IPS-18a (cell line): Measurements from ENCODE around the gene VWCE.

ENCODE experiments used
- H3K27ac ChIP-seq: one replicate; pipeline ENCODE4 v1.5.1; 2013; ENCODE audit warnings: low read length
- H3K27me3 ChIP-seq: one replicate; pipeline ENCODE4 v1.6.1; 2013; ENCODE audit warnings: mild to moderate bottlenecking, low read length; ENCODE audit not compliant: control insufficient read depth, insufficient read depth
- H3K36me3 ChIP-seq: one replicate; pipeline ENCODE4 v1.6.1; 2013; ENCODE audit warnings: low read depth, low read length; ENCODE audit not compliant: control insufficient read depth
- H3K4me1 ChIP-seq: one replicate; pipeline ENCODE4 v1.6.1; 2013; ENCODE audit warnings: low read depth, low read length; ENCODE audit not compliant: control insufficient read depth
- H3K4me3 ChIP-seq: one replicate; pipeline ENCODE4 v1.5.1; 2013; ENCODE audit warnings: low read length
- H3K9ac ChIP-seq: one replicate; pipeline ENCODE4 v1.6.1; 2013; ENCODE audit warnings: mild to moderate bottlenecking, low read length, moderate library complexity
- H3K9me3 ChIP-seq: one replicate; pipeline ENCODE4 v1.6.1; 2013; ENCODE audit warnings: low read depth, low read length; ENCODE audit not compliant: control insufficient read depth

Gene VWCE

DNA sequence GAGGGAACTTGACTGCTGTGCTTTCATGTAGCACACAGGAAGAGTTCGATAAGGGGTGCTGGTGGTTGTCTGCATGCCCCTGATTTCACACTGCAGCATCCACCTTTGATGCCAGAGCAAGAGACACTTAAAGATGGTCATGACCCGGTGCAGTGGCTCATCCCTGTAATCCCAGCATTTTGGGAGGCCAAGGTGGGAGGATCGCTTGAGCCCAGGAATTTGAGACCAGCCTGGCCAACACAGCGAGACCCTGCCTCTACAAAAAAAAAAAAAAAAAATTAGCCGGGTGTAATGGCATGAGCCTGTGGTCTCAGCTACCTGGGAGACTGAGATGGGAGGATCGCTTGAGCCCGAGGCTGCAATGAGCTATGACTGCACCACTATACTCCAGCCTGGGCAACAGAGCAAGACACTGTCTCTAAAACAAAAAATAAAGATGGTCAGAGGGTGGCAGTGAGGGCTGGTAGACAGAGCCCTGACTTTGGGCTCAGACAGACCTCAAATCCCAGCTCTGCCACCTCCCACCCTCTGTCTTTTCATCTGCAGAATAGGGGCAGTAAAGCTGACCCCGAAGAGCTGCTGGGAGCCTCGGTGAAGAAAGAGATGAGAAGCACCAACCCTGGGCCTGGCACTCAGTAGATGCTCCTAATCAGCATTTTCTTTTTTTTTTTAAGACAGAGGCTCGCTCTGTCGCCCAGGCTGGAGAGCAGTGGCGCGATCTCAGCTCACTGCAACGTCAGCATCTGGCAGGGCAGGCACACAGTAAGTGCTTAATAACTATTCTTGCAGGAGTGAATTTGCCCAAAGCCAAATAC is 17.7 kb downstream of the VWCE start:
- peaks cover 7% of the 10 kb centered on the region for H3K4me1 ChIP-seq
- no peak overlapping the region for H3K9ac ChIP-seq
- no peak overlapping the region for H3K27ac ChIP-seq

DNA sequence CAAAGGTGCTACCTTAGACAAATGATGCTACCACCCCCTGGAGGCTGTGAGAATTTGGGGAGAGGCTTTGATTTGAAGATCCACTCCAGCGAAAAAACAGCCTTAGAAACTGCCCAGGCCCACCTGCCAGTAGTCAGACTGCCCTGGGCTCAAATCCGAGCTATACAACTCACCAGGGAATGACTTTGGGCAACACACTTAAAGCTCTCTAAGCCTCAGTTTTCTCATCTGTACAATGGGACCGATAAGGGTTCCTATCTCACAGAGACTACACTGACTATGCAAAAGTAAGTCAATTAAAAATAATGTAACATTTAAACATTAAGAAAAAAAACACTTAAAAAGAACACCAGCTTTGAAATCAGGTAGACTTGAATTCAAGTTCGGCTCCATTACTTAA is 19.9 kb downstream of the VWCE start:
- peaks cover 10% of the 10 kb centered on the region for H3K27me3 ChIP-seq
- no peak overlapping the region for H3K27ac ChIP-seq

More for the DNA sequence above, 17.7 kb downstream of the VWCE start:
- Histone ChIP-seq H3K4me3 (no peak overlapping the region), H3K9me3 (no peaks in the 10 kb centered on the region), H3K36me3 (no peaks in the 10 kb centered on the region), H3K27me3 (peaks cover 18% of the 10 kb centered on the region)

DNA sequence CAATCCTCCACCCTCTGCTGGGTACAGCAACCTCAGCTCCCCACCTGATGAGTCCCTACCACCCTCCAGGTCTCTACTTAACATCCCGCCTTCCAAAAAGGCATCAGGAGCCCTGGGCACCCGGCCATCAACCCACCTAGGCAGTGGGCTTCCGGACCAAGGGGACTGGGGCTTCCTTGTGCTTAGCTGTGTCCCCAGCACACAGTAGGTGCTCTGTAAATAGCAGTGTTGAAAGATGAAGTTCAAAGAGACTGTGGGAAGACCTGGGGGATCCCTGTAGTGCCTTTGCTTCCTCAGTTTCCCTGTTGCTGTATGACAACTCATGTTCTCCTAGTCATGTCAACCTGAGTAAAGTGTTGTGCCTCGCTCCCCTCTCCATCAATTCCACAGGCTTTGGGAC is 21.0 kb downstream of the VWCE start:
- Histone ChIP-seq H3K9ac (no peak overlapping the region), H3K4me3 (no peak overlapping the region), H3K36me3 (no peaks in the 10 kb centered on the region), H3K9me3 (no peaks in the 10 kb centered on the region), H3K27ac (no peak overlapping the region), H3K27me3 (peaks cover 9% of the 10 kb centered on the region), H3K4me1 (no peaks in the 10 kb centered on the region)

More for the DNA sequence above, 19.9 kb downstream of the VWCE start:
- H3K4me1 ChIP-seq = no peaks in the 10 kb centered on the region
- no peak overlapping the region for H3K4me3 ChIP-seq
- no peaks in the 10 kb centered on the region for H3K9me3 ChIP-seq
- H3K9ac ChIP-seq = no peak overlapping the region
- H3K36me3 ChIP-seq = no peaks in the 10 kb centered on the region

DNA sequence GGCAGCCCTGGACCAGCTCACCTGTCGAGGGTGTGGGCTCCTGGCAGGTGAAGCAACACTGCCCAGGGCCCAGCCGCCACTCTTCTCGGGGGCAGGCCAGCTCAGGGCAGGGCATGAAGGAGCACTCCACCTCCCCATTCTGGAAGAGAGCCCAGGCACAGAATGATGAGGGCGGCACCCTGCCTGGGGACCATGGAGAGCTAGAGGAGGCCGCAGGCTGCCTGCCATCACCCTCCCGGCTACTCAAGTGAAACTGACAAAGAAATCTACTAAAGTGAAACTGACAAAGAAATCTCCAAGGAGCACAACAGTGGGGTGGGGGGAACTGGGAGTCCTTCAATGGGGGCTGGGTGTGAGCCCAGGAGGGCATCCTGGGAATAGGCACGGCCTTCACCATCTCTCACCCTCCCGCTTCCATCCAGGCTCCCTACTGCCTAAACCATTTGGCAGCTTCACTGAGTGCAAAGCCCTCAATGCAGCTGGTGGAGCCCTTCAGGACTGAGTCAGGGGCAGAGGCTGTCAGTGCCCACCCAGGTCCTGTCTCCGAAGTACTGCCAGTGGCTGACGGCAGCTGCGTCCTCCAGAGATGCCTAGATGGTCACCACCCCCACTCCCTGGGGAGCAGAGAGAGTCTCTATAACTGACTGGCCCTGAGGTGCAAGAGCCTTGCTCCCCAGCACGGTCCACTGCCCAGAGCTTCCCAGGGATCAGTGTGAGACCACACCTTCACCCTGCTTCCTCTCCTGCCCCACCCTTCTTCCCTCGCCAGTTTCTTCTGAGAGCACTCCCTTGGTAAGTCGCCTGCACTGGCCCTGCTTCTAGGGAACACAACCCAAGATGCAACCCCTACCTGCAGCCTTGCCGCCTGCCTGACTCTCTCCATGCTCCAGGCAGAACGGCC is 21.7 kb downstream of the VWCE start:
- H3K4me1 ChIP-seq = no peaks in the 10 kb centered on the region

DNA sequence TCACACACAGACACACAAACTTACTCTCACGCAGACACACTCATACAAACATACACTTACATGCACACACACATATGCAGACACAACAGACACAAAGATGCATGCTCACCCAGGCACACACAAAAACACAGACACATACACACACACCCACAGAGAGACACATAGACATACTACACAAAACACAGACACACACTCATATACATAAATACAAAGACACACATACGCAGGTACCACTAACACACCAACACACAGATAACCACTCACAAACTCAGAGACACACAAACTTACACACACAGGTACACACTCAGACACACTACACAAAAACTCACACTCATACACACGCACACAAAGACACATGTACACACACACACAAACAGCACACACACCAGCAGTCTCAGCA is 22.4 kb downstream of the VWCE start:
- no peaks in the 10 kb centered on the region for H3K27me3 ChIP-seq
- no peak overlapping the region for H3K27ac ChIP-seq

More for the DNA sequence above, 21.7 kb downstream of the VWCE start:
- no peaks in the 10 kb centered on the region for H3K36me3 ChIP-seq
- peaks cover 3% of the 10 kb centered on the region for H3K27me3 ChIP-seq
- no peak overlapping the region for H3K4me3 ChIP-seq
- no peak overlapping the region for H3K9ac ChIP-seq
- H3K9me3 ChIP-seq = no peaks in the 10 kb centered on the region
- H3K27ac ChIP-seq = no peak overlapping the region

DNA sequence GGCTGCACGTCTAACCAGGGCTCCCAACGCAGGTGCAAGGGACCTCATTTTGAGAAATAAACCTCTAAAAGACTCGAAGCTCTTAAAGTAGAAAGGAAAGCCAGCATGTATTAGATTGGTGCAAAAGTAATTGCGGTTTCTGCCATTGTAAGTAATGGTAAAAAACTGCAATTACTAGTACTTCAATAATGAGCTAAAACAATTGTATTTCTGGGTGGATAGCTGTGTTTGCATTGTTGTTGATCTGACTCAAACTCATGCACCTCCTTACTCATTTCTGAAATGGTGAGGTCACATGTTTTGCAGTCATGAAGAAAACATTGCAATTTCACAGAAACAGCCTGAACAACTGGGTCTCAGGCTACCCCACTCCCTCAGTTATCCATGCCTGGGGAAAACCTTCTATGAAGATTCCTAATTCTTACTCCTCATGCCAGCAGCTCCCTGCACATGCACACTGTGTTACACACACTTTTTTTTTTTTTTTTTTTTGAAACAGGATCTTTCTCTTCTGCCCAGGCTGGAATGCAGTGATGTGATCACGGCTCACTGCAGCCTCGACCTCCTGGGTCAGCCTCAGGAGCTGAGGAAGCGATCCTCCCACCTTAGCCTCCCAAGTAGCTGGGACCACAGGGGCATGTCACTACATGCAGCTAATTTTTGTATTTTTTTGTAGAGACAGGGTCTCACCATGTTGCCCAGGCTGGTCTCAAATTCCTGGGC is 24.6 kb downstream of the VWCE start:
- Histone ChIP-seq H3K9me3 (no peaks in the 10 kb centered on the region), H3K4me1 (no peaks in the 10 kb centered on the region), H3K27me3 (no peaks in the 10 kb centered on the region), H3K27ac (no peak overlapping the region), H3K9ac (no peak overlapping the region), H3K36me3 (no peaks in the 10 kb centered on the region), H3K4me3 (no peak overlapping the region)

More for the DNA sequence above, 22.4 kb downstream of the VWCE start:
- H3K4me3 ChIP-seq = no peak overlapping the region
- H3K4me1 ChIP-seq = no peaks in the 10 kb centered on the region
- H3K9me3 ChIP-seq = no peaks in the 10 kb centered on the region
- H3K36me3 ChIP-seq = no peaks in the 10 kb centered on the region
- no peak overlapping the region for H3K9ac ChIP-seq

DNA sequence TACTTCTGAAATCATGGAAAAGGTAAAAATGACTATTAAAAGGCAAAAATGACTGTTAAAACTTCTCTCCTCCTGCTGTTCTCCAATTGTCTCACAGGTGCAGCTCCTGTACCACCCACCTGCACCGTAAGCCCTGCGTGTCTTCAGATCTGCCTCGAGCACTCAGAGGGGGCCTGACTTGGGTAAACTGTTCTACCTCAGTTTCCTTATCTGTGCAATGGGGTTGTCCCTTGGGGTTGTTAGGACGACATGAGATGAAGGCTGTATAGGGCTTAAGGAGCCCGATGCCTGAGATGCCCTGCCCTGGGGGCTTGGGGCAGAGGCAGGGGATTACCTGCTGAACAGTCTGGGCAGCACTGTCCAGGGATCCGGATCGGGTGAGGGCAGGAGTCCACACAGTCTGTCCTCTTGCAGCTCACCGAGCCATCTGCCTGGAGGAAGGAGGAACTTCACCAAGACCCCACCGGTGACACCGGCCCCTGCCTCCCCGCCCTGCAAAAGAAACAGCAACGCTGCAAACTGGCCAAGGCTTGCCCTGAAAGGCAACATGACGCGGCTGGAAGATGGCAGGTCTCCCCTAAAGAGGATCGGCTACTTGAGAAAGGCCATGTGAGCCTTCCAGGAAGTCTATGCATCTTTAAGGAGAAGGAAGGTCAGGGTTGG is 26.4 kb downstream of the VWCE start:
- Histone ChIP-seq H3K27me3 (no peaks in the 10 kb centered on the region), H3K36me3 (no peaks in the 10 kb centered on the region), H3K27ac (no peak overlapping the region), H3K4me3 (no peak overlapping the region), H3K4me1 (no peaks in the 10 kb centered on the region), H3K9me3 (no peaks in the 10 kb centered on the region), H3K9ac (no peak overlapping the region)

DNA sequence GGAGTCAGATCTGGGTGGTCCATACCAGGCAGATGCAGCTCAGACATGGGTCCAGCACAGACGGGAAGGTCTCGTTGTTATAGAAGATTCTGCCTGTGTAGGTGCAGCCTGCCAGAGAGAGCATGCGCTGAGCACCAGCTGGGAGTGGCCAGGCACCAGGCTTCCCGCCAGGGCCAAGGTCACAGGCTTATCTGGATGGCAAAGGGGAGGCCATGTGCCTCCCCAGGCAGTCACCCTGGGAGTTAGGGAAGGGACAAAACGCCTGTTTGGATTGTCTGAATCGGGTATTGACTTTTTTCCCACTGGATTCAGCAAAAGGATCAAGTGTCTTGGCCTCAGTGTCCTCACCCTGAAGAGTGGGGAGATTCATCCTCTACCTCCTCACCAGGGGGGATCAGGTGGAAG is 27.7 kb downstream of the VWCE start:
- no peaks in the 10 kb centered on the region for H3K9me3 ChIP-seq
- H3K27ac ChIP-seq = no peak overlapping the region
- no peaks in the 10 kb centered on the region for H3K36me3 ChIP-seq
- no peaks in the 10 kb centered on the region for H3K4me1 ChIP-seq
- H3K9ac ChIP-seq = no peak overlapping the region
- no peak overlapping the region for H3K4me3 ChIP-seq
- no peaks in the 10 kb centered on the region for H3K27me3 ChIP-seq

DNA sequence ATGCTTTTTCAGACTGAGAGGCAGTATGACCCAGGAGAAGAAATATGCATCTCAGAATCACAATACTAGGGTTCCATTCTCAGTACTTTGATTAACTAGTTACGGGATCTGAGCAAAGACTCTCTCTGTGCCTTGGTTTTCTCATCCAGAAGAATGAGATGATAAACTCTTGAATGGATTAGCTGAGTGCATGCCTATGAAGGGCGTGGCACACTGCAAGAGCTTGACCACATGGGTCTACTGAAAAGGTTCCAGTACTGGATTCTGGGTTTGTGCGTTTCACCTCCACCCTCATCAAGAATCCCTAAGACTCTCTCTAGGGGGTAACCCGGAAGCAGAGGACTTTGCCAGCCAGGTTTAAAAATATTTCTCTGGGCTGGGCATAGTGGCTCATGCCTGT is 28.5 kb downstream of the VWCE start:
- Histone ChIP-seq H3K9ac (no peak overlapping the region), H3K36me3 (no peaks in the 10 kb centered on the region), H3K27me3 (no peaks in the 10 kb centered on the region), H3K27ac (no peak overlapping the region), H3K4me1 (no peaks in the 10 kb centered on the region), H3K4me3 (no peak overlapping the region), H3K9me3 (no peaks in the 10 kb centered on the region)

DNA sequence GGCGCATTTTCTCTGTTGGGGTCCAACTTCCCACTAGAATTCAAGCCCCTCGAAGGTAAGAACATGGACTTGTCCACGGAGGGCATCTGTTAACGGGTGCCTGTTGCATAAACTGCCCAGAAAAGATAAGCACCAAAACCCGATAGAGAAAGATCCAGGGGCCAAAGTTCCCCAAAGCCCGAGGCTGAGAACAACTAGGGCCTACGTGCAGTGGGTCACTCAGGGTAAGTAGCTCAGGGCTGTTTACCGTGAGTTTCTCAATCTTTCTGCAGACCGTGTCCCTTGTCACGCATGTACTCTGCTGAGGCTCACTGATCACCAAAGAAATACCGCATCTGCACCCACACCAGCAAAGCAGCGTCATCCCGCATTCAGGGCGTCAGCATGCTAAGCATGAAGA is 29.8 kb downstream of the VWCE start:
- H3K9ac ChIP-seq = no peak overlapping the region
- H3K4me1 ChIP-seq = no peaks in the 10 kb centered on the region
- H3K27me3 ChIP-seq = no peaks in the 10 kb centered on the region
- no peaks in the 10 kb centered on the region for H3K36me3 ChIP-seq
- H3K4me3 ChIP-seq = no peak overlapping the region
- H3K9me3 ChIP-seq = no peaks in the 10 kb centered on the region
- no peak overlapping the region for H3K27ac ChIP-seq

DNA sequence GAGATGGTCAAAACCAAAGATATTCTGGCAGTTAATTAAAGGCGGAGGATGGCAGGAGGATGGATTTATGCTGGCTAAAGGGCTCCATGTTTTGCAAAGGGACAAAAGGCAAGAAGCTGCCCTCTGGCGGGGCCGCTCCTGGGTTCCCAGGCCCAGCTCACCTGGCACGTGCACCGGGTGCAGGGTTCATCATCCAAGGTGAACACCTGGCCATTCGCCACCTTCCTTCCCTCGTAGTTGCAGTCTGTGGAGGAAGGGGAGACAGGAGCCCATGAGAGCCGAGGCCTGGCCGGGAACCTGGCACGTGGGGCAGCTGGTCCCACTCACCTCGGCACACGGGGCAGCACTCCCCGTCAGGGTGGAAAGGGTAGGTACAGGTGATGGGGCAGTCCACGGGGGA is 30.3 kb downstream of the VWCE start:
- Histone ChIP-seq H3K36me3 (no peaks in the 10 kb centered on the region), H3K27me3 (no peaks in the 10 kb centered on the region), H3K27ac (no peak overlapping the region), H3K4me3 (no peak overlapping the region), H3K4me1 (no peaks in the 10 kb centered on the region), H3K9ac (no peak overlapping the region), H3K9me3 (no peaks in the 10 kb centered on the region)
